Smooth muscle cell (in vitro differentiated cells): ENCODE measurements around the gene TEK. TPM values are rescaled to one million over a fixed set of nuclear protein-coding genes. Genes with fewer than 3 reads are reported as not detected.

Source experiments
- DNase-seq: peaks from one replicate; lab custom pipeline; 2025; ENCODE audit not compliant: unreplicated experiment; lab: John Stamatoyannopoulos, UW
- H2AFZ ChIP-seq: fragments of 200-600 bp; sonication (generic); 2 replicates; pipeline ENCODE4 v1.6.0; 2016; ENCODE audit warnings: antibody characterized with exemption, low read depth, mild to moderate bottlenecking
- H3F3A ChIP-seq: fragments of 200-600 bp; sonication (generic); 2 replicates; pipeline ENCODE4 v1.6.0; 2017; ENCODE audit warnings: antibody characterized with exemption, low read depth
- H3K27ac ChIP-seq: fragments of 200-600 bp; sonication (generic); 2 replicates; pipeline ENCODE4 v1.5.1; 2016; ENCODE audit warnings: low read depth, mild to moderate bottlenecking
- H3K27me3 ChIP-seq: fragments of 200-600 bp; sonication (generic); 2 replicates; pipeline ENCODE4 v1.6.1; 2016; ENCODE audit warnings: low read depth, mild to moderate bottlenecking
- H3K36me3 ChIP-seq: fragments of 200-600 bp; sonication (generic); 2 replicates; pipeline ENCODE4 v1.5.1; 2016; ENCODE audit warnings: low read depth
- H3K4me1 ChIP-seq: fragments of 200-600 bp; sonication (generic); 2 replicates; pipeline ENCODE4 v1.5.1; 2016; ENCODE audit warnings: low read depth
- H3K4me2 ChIP-seq: fragments of 200-600 bp; sonication (generic); 2 replicates; pipeline ENCODE4 v1.6.0; 2016; ENCODE audit warnings: mild to moderate bottlenecking
- H3K4me3 ChIP-seq: fragments of 200-600 bp; sonication (generic); 2 replicates; pipeline ENCODE4 v1.5.1; 2016; ENCODE audit warnings: mild to moderate bottlenecking
- H3K79me2 ChIP-seq: fragments of 200-600 bp; sonication (generic); 2 replicates; pipeline ENCODE4 v1.6.0; 2016; ENCODE audit warnings: low read depth, mild to moderate bottlenecking
- H3K9ac ChIP-seq: fragments of 200-600 bp; sonication (generic); 2 replicates; pipeline ENCODE4 v1.6.0; 2016; ENCODE audit warnings: low read depth
- H3K9me3 ChIP-seq: fragments of 200-600 bp; sonication (generic); replicated peaks from 2 replicates; pipeline ENCODE4 v1.5.1; 2016; ENCODE audit warnings: low read depth
- H4K20me1 ChIP-seq: fragments of 200-600 bp; sonication (generic); 2 replicates; pipeline ENCODE4 v1.6.0; 2016; ENCODE audit warnings: low read depth
- CTCF ChIP-seq: fragments of 200-600 bp; sonication (generic); IDR thresholded peaks from 2 replicates; pipeline ENCODE4 v1.5.1; 2017; ENCODE audit warnings: borderline replicate concordance, mild to moderate bottlenecking, antibody characterized with exemption; ENCODE audit not compliant: insufficient read depth, poor library complexity, severe bottlenecking
- WGBS: methylation state at CpG from one replicate; pipeline ENCODE4 v1.1.7; 2016; ENCODE audit warnings: low lambda C conversion rate; 5-methylcytosine and 5-hydroxymethylcytosine counted together
- polyA plus RNA-seq: library from polyadenylated mRNA; unstranded; fragments of >200 nt; fragmentation: Nextera tagmentation; extraction: Ambion mirVana; gene quantifications from 2 replicates; pipeline ENCODE4 v1.2.1, GENCODE V29; 2016
- total RNA-seq: library from RNA; depleted of rRNA; stranded (reverse); fragments of >200 nt; gene quantifications from 2 replicates; pipeline ENCODE4 v1.2.3, GENCODE V29; 2014

The TEK gene
- total and polyA plus RNA-seq, 2 experiments from 2014 or later, result 36.0 to 58.9 TPM

DNA sequence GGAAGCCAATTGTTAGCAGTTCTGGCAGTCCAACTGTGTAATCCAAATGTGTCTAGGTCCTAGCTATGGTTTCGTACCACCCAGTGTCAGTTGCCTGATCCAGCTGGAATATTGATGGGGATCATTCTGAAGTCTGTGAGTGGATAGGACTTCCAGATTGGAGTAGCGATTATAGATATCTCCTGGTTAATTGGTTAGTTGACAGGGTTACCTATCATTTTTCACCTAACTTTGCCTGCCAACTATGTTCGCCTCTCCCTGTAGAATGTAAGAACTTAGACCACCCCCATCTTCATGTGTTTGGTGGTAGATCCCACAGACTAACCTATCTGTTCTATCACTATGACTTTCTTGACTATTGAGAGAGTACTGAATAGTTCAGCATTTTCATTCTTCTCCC is 59.9 kb downstream of the TEK start:
- no peak overlapping the region for H3K4me3 ChIP-seq
- no peaks in the 10 kb centered on the region for H4K20me1 ChIP-seq
- H3K9me3 ChIP-seq, result no peaks in the 10 kb centered on the region
- H3K27me3 ChIP-seq, result no peaks in the 10 kb centered on the region
- TF ChIP-seq CTCF, result no peak
- H3K36me3 ChIP-seq, result peaks cover 6% of the 10 kb centered on the region
- H3K4me1 ChIP-seq, result no peaks in the 10 kb centered on the region
- H3K9ac ChIP-seq, result no peak overlapping the region
- H2AFZ ChIP-seq, result no peak overlapping the region
- no peak overlapping the region for H3K27ac ChIP-seq
- H3K79me2 ChIP-seq, result peaks cover 24% of the 10 kb centered on the region
- whole genome bisulfite sequencing, result 99% methylated on average over 3 of the region's 3 CpGs
- peaks cover 6% of the 10 kb centered on the region for H3F3A ChIP-seq
- H3K4me2 ChIP-seq, result no peak overlapping the region
- no peak for DNase-seq

DNA sequence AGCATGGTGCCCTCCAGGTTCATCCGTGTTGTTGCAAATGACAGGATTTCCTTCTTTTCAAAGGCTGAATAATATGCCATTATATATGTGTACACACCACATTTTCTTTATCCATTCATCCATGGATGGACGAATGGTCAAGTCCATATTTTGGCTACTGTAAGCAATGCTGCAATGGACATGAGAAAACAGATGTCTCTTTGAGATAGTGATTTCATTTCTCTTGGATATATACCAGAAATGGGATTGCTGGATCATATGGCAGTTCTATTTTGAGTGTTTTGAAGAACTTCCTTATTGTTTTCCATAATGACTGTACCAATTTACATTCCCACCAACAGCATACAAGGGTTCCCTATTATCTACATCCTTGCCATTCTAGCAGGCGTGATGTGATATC is 67.9 kb downstream of the TEK start:
- Histone ChIP-seq H3K4me3 (no peak overlapping the region), H3K9ac (no peak overlapping the region), H3K79me2 (peaks cover 6% of the 10 kb centered on the region), H3K27ac (no peak overlapping the region), H3K4me1 (peaks cover 6% of the 10 kb centered on the region), H3K9me3 (no peaks in the 10 kb centered on the region), H3K36me3 (no peaks in the 10 kb centered on the region), H3K27me3 (no peaks in the 10 kb centered on the region), H3K4me2 (no peak overlapping the region), H2AFZ (no peak overlapping the region), H3F3A (peaks cover 6% of the 10 kb centered on the region), H4K20me1 (no peaks in the 10 kb centered on the region)
- TF ChIP-seq CTCF, result no peak
- WGBS, result 96% methylated on average over 3 of the region's 3 CpGs
- no peak for DNase-seq

GRCh38 chr9:27179245-27179865 is 70.3 kb downstream of the TEK start:
- DNase-seq, result no peak
- Histone ChIP-seq H3K9me3 (no peaks in the 10 kb centered on the region), H4K20me1 (no peaks in the 10 kb centered on the region), H3K9ac (no peak overlapping the region), H2AFZ (no peak overlapping the region), H3K36me3 (no peaks in the 10 kb centered on the region), H3K27ac (peak overlapping the region; percentile 84), H3K4me3 (no peak overlapping the region), H3K4me1 (peaks cover 6% of the 10 kb centered on the region), H3K27me3 (no peaks in the 10 kb centered on the region), H3F3A (no peaks in the 10 kb centered on the region), H3K4me2 (peak overlapping the region; percentile 34), H3K79me2 (peaks cover 1% of the 10 kb centered on the region)
- 35% methylated on average over 2 of the region's 2 CpGs for WGBS
- TF ChIP-seq CTCF, result no peak

GRCh38 chr9:27181381-27181780 is 72.4 kb downstream of the TEK start:
- 72% methylated on average over 4 of the region's 4 CpGs for WGBS
- Histone ChIP-seq H3K79me2 (no peaks in the 10 kb centered on the region), H3K36me3 (no peaks in the 10 kb centered on the region), H3K9ac (no peak overlapping the region), H3K27ac (peak overlapping the region; percentile 2), H2AFZ (no peak overlapping the region), H3K4me3 (no peak overlapping the region), H3K27me3 (no peaks in the 10 kb centered on the region), H3F3A (no peaks in the 10 kb centered on the region), H3K9me3 (no peaks in the 10 kb centered on the region), H3K4me2 (peak overlapping the region; percentile 16), H3K4me1 (peaks cover 6% of the 10 kb centered on the region), H4K20me1 (no peaks in the 10 kb centered on the region)
- DNase-seq, result no peak
- TF ChIP-seq CTCF, result no peak
